UCSD-AML1 (cell line): ENCODE results near the gene ADCY1.
"Not testable (repeated sequence)": the region's sequence is repeated elsewhere in the genome, so short reads cannot be mapped to it uniquely, and the experiment has no call there.

ENCODE experiments used
- DNase-seq: peaks from one replicate; lab custom pipeline; 2025; ENCODE audit not compliant: unreplicated experiment; lab: John Stamatoyannopoulos, UW

ADCY1 gene

DNA sequence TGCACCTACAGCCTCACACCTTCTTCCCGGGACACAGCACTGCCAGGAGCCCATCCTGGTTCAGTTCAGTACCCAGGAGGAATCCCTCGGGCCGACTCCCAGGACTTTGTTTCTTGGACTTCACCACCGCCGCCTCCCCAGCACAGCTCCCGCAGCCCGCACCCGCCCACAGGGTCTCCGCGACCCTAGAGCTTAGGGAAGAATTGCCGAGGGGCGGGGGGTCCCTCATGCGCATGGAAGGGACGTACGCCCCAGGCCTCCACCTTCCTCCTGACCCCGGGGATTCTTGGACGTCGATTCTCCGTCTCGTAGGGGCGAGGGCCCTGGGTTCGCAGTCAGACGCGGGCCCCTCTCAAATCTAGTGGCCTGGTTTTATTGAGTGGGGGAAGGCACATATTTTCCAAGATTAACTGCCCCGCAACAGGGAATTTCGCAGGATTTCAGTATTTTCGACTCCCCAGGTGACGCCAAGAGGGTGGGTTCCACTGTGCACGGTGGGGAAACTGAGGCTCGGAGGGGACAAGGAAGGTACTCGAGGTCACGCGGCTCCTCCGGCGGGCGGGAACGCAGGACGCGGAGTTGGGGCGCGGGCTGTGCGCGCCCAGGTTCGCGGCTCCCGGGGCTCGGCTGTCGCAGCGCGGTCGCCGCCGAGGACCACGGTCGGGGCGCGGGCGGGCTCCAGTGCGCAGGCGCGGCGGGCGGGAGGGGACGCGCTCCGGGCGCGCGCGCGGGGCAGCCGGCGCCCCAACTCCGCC lies at the start of gene ADCY1:
Gene ADCY1 (plus strand): TSS at position 708 of the 755 bp plus-strand sequence. CDS start 176 bp downstream, outside the sequence.
- DNase-seq = no peak

DNA sequence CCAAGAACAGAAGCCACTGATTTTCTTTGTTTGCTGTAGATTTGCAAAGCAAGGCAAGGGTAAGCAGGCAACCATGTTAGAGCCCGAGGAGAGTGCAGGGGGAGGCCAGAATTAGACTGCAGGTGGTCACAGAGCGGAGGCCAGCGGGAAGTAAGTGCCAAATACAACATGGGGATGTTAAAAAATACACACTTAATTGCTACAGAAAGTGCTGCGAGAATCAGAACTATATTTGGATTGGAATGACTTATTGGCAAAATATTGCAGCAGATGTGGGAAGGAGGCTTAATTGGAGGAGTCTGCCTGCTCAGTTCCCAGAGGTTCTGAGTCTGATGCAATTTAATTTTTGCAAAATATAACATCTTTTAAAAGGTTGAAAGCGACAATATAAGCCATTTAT lies 49.7 kb upstream of the ADCY1 start:
- DNase-seq = no peak

DNA sequence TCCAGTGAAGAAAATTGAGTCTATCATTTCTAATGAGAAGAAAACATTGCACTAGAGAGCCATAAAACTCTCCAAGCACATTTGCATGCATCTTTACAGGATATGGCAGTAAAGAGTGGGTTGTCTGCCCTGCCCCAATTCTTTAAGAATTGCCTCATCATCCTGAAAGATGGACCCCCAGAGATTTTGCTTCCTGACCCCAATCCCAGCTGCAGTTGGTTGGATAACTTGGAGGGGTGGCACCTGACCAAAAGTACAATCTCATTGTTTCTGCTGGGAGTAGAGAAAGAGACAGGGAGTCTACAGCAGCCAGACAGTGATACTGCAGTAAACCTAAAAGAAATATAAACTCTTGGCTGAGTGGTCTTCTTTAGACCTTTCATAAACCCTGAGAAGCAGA lies 49.1 kb upstream of the ADCY1 start:
- DNase-seq = no peak

DNA sequence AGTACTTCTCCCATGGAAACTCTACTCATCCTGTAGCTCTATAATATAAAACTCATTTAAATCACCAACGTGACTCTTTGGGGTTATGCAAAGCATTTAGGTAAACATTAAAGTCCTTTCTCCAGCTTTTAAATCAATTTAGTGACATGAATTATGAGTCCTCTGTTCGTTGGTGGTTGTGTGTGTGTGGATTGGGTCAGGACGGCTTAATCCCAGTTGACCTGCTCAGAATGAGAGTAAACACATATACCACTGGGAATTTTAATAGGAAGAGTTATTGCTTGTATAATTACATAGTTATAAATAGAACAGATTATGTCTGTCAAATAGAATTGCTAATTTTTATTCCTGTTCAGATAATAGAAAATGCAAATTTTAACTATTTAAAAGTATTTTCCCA lies 30.7 kb upstream of the ADCY1 start:
- no peak for DNase-seq

DNA sequence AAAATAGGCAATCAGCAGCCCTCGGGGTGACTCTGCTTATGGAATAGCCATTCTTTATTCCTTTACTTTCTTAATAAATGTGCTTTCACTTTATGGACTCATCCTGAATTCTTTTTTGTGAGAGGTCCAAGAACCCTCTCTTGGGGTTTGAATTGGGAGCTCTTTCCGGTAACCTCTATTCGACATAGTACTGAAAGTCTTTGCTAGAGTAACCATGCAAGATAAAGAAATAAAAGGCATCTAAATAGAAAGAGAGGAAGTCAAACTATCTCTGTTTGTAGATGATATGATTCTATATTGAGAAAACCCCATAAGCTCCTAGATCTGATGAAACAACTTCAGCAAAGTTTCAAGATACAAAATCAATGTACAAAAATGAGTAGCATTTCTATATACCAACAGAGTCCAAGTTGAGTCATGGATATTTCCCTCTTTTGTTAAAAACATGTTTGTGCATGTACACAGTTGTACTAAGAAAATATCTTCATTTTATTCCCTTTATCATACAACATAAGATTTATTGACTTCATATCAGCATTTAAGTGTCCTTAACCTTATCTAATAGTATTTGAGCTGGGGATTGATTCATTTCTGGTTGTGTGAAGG lies 29.0 kb upstream of the ADCY1 start:
- not testable (repeated sequence) for DNase-seq

DNA sequence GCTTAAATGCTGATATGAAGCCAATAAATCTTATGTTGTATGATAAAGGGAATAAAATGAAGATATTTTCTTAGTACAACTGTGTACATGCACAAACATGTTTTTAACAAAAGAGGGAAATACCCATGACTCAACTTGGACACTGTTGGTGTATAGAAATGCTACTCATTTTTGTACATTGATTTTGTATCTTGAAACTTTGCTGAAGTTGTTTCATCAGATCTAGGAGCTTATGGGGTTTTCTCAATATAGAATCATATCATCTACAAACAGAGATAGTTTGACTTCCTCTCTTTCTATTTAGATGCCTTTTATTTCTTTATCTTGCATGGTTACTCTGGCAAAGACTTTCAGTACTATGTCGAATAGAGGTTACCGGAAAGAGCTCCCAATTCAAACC lies 25.3 kb upstream of the ADCY1 start:
- not testable (repeated sequence) for DNase-seq

DNA sequence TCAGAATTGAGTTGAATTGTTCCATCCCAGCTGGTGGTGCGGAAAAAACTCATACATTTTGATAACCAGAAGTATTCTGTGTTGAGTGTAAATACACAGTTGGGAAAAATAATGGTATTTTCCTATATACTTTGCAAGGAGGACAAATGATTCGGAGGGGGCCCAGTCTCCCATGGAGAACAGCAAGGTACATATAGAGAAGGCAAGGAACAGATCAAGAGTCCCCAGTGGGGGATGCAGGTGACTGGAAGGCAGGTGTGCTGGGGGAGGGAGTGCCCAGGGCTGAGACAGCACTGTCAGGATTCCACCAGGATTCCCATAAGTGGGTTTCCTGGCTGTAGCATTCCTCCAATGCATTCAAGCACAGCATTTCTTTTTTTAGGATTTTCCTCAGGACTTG lies 10.8 kb upstream of the ADCY1 start:
- DNase-seq = no peak

DNA sequence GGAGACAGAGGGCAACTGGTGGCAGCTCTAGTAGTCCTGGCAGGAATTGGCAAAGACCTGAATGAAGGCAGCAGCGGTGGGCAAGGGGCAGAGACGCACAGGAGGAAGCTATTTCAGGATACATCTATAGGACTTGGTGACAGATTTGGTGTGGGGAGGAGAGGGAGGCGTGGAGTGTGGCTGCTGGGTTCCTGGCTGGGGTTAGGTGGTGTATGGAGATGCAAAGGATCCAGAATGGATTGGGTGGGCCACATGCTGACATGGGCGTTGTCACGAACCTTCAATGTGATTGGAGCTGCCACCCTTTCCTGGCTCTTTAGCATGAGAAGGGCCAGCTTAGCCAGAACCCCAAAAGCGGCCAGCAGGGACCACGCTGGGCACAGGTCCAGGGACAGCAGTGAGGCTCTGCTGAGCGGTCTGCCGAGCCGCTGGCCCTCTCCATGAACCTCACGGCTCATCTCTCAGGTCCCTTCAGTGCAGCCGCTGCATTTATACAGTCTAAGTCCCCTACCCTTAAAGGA lies 10.2 kb upstream of the ADCY1 start:
- no peak for DNase-seq

DNA sequence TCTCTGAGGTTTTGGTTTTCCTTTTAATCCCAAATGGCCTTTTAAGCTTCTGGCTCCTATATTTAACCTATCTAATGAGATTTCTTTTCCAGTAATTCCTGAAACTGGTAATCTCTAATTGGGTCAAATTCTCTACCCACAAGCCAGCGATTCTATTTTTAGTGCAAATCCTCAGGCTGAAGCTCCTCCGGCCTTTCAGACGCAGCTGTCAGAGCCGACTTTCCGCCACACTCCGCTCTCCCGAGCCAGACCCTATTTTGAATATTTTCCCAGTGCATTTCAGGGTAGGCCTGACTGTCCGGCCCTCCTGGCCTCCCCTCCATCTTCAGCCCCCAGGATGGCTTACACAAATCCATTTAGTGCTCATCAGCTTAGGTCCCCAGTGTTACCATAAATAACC lies 9.7 kb upstream of the ADCY1 start:
- no peak for DNase-seq

DNA sequence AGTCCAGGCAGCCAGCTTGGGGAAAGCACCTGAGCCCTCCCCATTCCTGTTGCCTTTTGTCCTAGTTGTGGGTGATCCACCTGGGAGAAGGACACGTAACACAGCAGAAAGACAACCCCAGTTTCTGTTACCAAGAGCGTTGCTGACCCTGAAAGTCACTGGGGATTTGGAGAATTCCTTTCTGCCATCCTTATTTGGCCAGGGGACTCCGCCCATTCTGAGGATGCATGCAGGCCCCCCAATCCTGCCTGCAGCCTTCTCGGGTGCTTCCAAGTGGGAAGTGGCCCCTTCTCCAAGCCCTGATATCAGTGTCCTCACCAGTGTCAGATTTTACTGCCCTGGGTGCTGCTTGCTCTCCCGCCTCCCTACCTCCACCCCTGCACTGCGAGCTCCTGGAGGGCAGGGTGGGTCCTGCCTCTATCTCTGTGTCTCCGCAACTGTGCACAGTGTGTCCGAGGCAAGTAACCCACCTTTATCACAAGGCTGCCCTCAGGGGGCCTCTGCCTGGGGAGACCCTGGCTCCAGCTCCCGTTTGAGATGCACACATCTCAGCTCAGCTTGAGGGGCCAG lies 9.2 kb upstream of the ADCY1 start:
- no peak for DNase-seq

DNA sequence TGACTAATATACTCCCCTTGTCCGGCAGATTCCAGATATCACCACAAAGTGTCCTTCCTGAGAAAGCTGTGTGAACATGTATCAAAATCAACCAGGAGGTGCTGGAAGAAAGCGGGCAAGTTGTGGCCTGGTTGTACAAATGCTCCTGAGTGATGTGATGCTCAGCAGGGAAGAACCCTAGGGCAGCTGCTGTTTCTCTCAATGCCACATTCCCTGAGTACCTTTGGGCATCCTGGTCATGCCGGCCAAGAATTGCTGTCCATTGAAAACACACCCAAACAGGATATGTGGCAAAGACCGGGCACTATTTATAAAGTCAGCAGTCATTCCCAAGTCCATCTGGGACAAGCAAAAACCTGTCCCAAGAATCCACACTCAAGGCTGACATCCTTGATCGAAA lies 7.8 kb upstream of the ADCY1 start:
- no peak for DNase-seq

DNA sequence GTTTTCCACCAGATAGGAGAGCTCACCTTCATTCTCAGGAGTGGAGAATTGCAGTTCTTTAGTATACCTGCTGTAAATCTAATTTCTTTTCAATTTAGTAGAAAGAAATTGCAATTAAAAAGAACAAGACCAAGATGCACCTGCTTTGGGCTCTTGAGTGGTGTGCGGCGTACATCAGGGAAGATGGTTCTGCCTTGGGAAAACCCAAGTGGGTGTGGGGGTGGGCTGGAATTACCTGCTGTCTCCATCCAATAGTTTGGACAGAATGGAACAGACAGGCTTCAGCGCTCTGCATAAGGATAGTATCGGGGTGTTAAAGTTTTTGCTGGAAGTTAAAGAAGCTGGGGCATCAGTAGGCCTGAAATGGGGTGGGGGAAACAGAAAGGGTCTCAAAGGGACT lies 7.2 kb upstream of the ADCY1 start:
- DNase-seq = no peak

DNA sequence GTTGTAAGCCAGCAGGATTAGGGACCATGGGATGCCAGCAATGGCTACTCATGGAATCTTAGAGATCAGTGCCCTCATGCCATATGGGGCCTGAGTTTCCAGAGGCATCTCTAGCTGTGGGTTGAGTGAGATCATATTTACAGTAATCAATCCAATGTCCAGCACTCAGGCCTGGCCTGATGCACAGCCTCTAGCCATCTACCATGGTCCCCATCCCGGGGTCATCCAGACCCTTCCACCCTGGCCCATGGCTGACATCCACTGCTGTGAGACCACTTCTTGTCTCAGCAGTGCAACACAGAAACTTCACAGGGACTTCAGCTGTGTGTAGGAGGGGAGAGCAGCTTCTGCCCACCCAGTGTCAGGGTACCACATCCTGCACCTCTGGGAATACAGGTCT lies 6.5 kb upstream of the ADCY1 start:
- DNase-seq = no peak

DNA sequence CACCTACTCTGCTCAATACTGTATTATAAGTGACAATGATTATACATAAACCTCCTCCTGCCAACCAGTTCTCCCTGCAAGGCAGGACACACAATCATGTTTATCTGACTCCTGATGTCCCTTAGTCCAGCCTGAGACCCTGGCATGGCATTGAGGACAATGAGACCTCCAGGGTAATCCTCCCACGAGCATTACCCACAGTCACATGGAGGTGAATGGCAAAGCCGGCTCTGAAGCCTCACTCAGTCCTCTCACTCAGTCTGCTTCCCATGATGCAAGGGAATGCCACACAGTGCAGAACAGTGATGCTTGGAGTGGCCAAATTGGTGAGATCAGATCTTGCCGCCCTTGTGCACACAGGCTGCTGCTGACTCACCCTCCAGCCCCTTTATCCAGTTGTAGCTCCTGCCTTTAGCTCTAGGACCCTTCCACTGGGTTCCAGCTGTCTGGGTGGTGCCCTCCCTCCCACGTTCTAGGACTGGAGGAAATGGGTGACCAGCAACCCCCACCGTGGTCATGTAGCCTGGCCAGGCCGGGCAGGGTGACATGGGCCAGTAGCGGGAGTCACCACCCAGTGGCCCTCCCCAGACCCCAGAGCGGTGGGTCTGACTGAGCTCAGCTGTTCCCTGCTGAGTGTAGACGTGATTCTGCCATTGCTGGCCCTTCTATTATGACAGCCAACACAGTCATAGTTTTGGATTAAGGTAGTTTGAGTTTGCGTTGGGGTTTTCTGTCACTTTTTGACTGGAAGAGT lies 5.5 kb upstream of the ADCY1 start:
- no peak for DNase-seq

DNA sequence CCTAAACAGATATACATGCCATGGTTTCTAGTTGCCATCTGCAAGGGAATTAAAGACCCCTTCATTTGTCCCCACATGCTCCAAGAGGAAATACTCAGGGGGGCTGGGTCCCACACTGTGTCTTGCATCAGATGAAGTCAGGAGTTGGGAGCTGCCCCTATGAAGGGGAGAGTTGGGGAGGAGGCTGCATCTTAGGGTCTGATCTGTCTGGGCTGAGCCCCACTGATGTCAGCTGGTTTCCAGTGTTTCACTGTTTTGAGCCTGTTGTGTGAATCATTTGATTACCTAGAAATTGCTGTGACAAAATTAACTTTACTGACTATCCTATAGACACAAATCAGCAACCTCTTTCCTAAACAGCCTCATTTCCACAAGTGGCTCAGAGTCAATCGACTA lies 4.9 kb upstream of the ADCY1 start:
- no peak for DNase-seq

DNA sequence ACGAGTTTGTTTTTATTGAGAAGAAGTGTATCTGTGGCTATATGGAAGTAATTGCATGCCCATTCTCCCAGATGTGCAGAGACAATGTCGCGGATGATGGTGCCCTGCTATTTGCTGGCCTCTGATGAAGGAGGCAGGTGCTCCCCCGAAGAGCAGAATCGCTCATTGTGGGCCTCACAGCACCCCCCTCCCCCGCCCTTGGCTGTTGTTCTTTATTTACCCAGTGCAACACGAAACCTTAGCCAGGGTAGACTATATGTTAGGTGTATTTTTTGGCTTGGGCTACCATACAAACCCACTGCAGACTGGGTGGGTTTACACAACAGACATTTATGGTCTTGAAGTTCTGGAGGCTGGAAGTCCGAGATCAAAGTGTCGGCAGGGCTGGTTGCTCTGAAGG lies 3.4 kb upstream of the ADCY1 start:
- no peak for DNase-seq

DNA sequence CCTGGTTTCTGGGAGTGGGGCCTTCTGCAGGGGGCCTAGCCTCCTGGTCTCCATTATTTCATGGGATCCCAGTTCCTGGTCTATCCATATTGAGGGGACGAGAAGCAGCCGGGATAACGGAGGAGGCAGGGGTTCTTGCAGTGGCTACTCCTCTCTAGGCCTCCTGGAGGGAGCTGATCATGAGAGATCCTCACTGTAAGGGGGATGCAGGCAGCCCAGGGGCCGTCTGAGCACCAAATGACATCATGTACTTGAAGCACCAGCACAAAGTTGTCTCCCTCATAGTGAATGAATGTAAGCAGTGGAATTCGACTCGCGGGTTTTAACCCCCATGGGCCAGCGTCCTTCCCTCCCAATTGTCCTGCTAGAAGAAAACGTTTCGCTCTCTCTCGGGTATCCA lies 964 bp upstream of the ADCY1 start:
- no peak for DNase-seq

DNA sequence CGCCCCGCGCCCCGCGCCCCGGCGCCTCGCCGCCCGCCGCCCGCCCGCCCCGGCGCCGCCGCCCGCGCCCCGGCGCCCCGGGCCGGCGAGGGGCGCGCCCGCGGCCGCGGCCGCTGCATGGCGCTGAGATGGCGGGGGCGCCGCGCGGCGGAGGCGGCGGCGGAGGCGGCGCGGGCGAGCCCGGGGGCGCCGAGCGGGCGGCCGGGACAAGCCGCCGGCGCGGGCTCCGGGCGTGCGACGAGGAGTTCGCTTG lies 174 bp downstream of the ADCY1 start:
- no peak for DNase-seq

DNA sequence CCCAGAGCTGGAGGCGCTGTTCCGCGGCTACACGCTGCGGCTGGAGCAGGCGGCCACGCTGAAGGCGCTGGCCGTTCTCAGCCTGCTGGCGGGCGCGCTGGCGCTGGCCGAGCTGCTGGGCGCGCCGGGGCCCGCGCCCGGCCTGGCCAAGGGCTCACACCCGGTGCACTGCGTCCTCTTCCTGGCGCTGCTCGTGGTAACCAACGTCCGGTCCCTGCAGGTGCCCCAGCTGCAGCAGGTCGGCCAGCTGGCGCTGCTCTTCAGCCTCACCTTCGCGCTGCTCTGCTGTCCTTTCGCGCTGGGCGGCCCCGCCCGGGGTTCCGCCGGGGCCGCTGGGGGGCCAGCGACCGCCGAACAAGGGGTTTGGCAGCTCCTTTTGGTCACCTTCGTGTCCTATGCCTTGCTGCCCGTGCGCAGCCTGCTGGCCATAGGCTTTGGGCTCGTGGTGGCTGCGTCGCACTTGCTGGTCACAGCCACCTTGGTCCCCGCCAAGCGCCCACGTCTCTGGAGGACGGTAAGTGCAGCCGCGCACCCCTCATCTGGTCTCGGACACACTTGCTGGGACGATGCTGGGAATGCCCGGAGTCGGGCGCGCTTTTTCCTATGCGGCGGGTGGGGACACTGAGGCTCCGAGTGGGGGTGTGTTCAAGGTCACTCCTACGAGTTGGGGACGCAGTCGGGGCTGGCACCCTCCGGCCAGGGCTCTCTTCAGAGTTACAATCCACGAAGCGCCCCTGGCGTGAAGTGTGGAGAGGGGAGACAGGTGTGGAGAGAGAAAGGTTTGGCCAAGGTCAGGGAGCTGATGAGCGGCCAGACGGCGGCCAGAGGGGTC lies 717 bp downstream of the ADCY1 start:
- no peak for DNase-seq

DNA sequence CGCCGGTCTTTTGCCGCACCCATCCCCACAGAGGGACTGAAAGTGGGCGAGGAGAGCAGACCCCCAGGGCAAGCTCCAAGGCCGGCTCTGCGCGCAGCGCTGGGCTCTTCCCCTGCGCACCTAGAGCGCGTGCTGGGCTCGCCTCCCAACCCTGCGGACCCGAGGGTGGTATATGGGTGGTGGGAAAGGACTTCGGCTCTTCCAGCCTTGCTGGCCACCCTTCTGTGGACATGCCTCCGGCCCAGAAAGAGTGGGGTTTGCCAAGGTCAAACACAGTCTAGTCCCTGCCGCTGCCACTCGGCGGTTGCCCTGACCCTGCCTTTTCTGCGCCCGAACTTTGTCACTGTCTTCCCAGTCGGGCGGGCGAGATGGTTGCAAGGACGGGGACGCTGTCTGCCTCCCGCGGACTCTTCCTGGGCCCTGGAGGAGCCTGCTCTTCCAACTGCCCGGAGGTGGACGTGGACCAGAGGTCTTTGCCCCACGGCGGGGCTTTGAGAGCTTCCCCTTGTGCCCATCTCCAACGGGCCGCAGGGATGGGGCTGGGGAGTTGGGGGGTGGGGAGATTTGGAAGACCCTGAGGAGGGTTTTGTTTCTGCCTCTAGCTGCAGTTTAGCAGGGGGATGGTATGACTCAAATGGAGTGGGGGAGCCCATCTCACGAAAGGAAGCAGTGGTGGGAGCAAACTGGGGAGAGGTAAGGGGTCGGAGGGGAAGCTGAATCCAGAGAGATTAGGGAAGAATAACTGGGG lies 1.5 kb downstream of the ADCY1 start:
- DNase-seq = no peak
